Testis (tissue), 2 donors: ENCODE measurements around the gene CBX2.

Source experiments
- CTCF ChIP-seq, 3 experiments: fragments of 450-650 bp in 2 of 3; fragments of 200-600 bp in 1 of 3; sonication (generic) in 1 of 3; IDR thresholded peaks; one replicate each; pipeline ENCODE4 v1.5.1; 2016 to 2019; ENCODE audit warnings: antibody characterized with exemption in 3 of 3, mild to moderate bottlenecking in 2 of 3, moderate library complexity in 1 of 3
- POLR2A ChIP-seq: fragments of 450-650 bp; IDR thresholded peaks from one replicate; pipeline ENCODE4 v1.6.1; 2017; ENCODE audit warnings: antibody characterized with exemption, mild to moderate bottlenecking, moderate library complexity

GRCh38 chr17:79786930-79787643, 9.1 kb downstream of the CBX2 start:
- TF ChIP-seq POLR2A (no peak), CTCF (IDR thresholded peaks at IDR 0.05) (no peak)
